Endodermal cell (in vitro differentiated cells): Measurements from ENCODE around the gene ZG16B. TPM values are rescaled to one million over a fixed set of nuclear protein-coding genes. Genes with fewer than 3 reads are reported as not detected.
A peak's percentile ranks its signal among the peaks of the same experiment; 100 is the strongest.

Source experiments
- DNase-seq: peaks from one replicate; pipeline ENCODE4 v3.0.0-alpha.2; 2017
- H3K27ac ChIP-seq: 2 replicates; pipeline ENCODE4 v1.5.1; 2013; ENCODE audit warnings: mild to moderate bottlenecking, low read depth, low read length, moderate library complexity
- H3K27me3 ChIP-seq: 2 replicates; pipeline ENCODE4 v1.6.1; 2013; ENCODE audit warnings: mild to moderate bottlenecking, low read length, moderate library complexity; ENCODE audit not compliant: insufficient read depth, control insufficient read depth, poor library complexity, severe bottlenecking
- H3K36me3 ChIP-seq: 2 replicates; pipeline ENCODE4 v1.7.0; 2013; ENCODE audit warnings: mild to moderate bottlenecking, low read length, moderate library complexity; ENCODE audit not compliant: control insufficient read depth, insufficient read depth
- H3K4me1 ChIP-seq: one replicate; pipeline ENCODE4 v1.7.0; 2013; ENCODE audit warnings: low read length; ENCODE audit not compliant: control insufficient read depth, insufficient read depth
- H3K4me3 ChIP-seq: 2 replicates; pipeline ENCODE4 v1.5.1; 2013; ENCODE audit warnings: mild to moderate bottlenecking, low read length, moderate library complexity
- H3K9ac ChIP-seq: 2 replicates; pipeline ENCODE4 v1.6.1; 2013; ENCODE audit warnings: mild to moderate bottlenecking, low read length, moderate library complexity; ENCODE audit not compliant: poor library complexity, severe bottlenecking; ENCODE audit errors: extremely low read depth
- H3K9me3 ChIP-seq: 2 replicates; pipeline ENCODE4 v1.6.1; 2013; ENCODE audit warnings: mild to moderate bottlenecking, low read length, moderate library complexity; ENCODE audit not compliant: control insufficient read depth
- H3K27ac Mint-ChIP-seq: 2 replicates; pipeline ENCODE4 v1.8.0; 2020; ENCODE audit warnings: mixed read lengths
- H3K27me3 Mint-ChIP-seq: 2 replicates; pipeline ENCODE4 v1.8.0; 2021; ENCODE audit warnings: mild to moderate bottlenecking, mixed read lengths; ENCODE audit not compliant: insufficient read depth
- H3K36me3 Mint-ChIP-seq: 2 replicates; pipeline ENCODE4 v1.8.0; 2020; ENCODE audit warnings: low read depth, mixed read lengths
- H3K4me1 Mint-ChIP-seq: 2 replicates; pipeline ENCODE4 v1.8.0; 2020; ENCODE audit warnings: mixed read lengths
- H3K4me3 Mint-ChIP-seq: 2 replicates; pipeline ENCODE4 v1.8.0; 2020; ENCODE audit warnings: mild to moderate bottlenecking, moderate library complexity, mixed read lengths
- H3K9me3 Mint-ChIP-seq: 2 replicates; pipeline ENCODE4 v1.8.0; 2020; ENCODE audit warnings: mild to moderate bottlenecking, mixed read lengths
- WGBS, 2 experiments: methylation state at CpG; one replicate each; pipeline versions ENCODE4 v1.1.5 to v1.1.7; 2013; ENCODE audit warnings: missing lambda C conversion rate in 2 of 2, mixed read lengths in 1 of 2; ENCODE audit not compliant: insufficient coverage in 1 of 2, insufficient read length in 1 of 2; 5-methylcytosine and 5-hydroxymethylcytosine counted together
- total RNA-seq, 2 donors: library from RNA; stranded (reverse); fragmentation: NEBNext Ultra II Directional in 1 of 2; extraction: Animal tissue kit (Norgen Biotek cat#: 25700) in 1 of 2; gene quantifications; 2 replicates in 1 of 2; 3 replicates in 1 of 2; pipeline ENCODE4 v1.2.1, GENCODE V29; 2021
- TF ChIP-seq, protein P1 (sequence below): fragments of 200-600 bp; sonication (generic); conservative IDR thresholded peaks from 2 replicates; pipeline ENCODE4 v1.5.0; 2021; ENCODE audit warnings: antibody characterized with exemption, mild to moderate bottlenecking

Gene ZG16B
- total RNA-seq, 2 donors from 2014 or later, result not detected

DNA sequence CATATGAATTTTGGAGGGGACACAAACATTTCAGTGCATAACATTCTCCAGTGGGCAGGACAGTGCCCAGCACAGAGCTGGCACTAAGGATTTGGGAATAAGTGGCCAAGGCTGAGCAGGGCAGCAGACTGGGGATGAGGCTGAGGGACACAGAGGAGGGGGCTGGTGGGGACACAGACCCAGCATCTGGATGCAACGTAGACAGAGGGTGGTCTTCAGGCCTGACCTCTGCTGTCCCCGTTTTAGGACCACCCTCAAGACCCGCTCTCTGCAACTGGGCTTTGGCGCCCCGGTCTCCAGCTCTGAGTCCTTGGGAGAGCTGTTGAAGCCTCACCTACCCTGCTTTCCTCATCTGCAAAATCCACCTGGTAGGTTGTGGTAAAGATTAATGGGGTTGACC lies 39.5 kb upstream of the ZG16B start:
- Mint-ChIP-seq H3K9me3 (no peaks in the 10 kb centered on the region), H3K27me3 (peaks cover 20% of the 10 kb centered on the region), H3K36me3 (no peaks in the 10 kb centered on the region), H3K4me3 (no peak overlapping the region), H3K27ac (no peak overlapping the region), H3K4me1 (peaks cover 6% of the 10 kb centered on the region)
- peak; percentile 23 for DNase-seq
- Histone ChIP-seq H3K4me3 (no peak overlapping the region), H3K36me3 (no peaks in the 10 kb centered on the region), H3K9ac (no peak overlapping the region), H3K9me3 (no peaks in the 10 kb centered on the region), H3K27ac (no peak overlapping the region), H3K27me3 (peaks cover 14% of the 10 kb centered on the region), H3K4me1 (no peaks in the 10 kb centered on the region)
- WGBS, 2 experiments, result 93% methylated on average over 3 to 5 of the region's 5 CpGs
- TF ChIP-seq, protein P1, sequence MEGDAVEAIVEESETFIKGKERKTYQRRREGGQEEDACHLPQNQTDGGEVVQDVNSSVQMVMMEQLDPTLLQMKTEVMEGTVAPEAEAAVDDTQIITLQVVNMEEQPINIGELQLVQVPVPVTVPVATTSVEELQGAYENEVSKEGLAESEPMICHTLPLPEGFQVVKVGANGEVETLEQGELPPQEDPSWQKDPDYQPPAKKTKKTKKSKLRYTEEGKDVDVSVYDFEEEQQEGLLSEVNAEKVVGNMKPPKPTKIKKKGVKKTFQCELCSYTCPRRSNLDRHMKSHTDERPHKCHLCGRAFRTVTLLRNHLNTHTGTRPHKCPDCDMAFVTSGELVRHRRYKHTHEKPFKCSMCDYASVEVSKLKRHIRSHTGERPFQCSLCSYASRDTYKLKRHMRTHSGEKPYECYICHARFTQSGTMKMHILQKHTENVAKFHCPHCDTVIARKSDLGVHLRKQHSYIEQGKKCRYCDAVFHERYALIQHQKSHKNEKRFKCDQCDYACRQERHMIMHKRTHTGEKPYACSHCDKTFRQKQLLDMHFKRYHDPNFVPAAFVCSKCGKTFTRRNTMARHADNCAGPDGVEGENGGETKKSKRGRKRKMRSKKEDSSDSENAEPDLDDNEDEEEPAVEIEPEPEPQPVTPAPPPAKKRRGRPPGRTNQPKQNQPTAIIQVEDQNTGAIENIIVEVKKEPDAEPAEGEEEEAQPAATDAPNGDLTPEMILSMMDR, result no peak

DNA sequence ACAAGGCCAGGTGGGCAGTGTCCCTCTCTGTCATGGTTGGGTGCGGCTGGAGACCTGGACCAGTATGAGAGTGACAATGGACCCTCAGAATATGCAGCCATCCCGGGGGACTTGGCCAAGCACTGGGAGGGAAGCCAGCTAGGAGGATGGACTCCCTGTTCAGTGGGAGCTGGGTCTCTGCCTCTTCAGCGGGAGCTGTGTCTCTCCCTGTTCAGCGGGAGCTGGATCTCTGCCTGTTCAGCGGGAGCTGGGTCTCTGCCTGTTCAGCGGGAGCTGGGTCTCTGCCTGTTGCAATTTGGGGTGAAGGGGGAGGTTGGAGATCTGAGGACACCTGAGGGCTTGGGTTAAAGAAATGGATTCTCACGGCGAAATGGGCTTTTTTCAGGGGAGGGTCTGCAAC lies 38.9 kb upstream of the ZG16B start:
- no peaks in the 10 kb centered on the region for H3K36me3 ChIP-seq
- no peaks in the 10 kb centered on the region for H3K9me3 ChIP-seq
- no peaks in the 10 kb centered on the region for H3K4me1 ChIP-seq
- Mint-ChIP-seq H3K4me3 (no peak overlapping the region), H3K27ac (no peak overlapping the region), H3K9me3 (no peaks in the 10 kb centered on the region), H3K4me1 (peaks cover 6% of the 10 kb centered on the region), H3K36me3 (no peaks in the 10 kb centered on the region), H3K27me3 (peaks cover 18% of the 10 kb centered on the region)
- peak; percentile 29 for DNase-seq
- TF ChIP-seq, protein P1, result no peak
- no peak overlapping the region for H3K27ac ChIP-seq
- no peak overlapping the region for H3K4me3 ChIP-seq
- no peak overlapping the region for H3K9ac ChIP-seq
- H3K27me3 ChIP-seq, result peaks cover 8% of the 10 kb centered on the region
- WGBS, 2 experiments, result 91 to 92% methylated on average over 6 to 8 of the region's 8 CpGs

DNA sequence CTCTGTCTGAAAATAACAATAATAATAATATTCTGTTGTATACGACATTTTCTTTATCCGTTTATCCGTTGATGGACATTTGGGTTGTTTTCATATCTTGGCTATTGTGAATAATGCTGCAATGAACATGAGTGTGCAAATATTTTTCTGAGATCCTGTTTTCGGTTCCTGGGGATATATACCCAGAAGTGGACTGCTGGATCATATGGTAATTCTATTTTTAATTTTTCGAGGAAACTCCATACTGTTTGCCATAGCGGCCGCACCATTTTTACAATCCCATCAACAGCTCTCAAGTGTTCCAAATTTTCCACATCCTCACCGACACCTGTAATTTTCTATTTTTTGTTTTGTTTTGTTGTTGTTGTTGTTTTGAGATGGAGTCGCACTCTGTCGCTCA lies 37.2 kb upstream of the ZG16B start:
- H3K27me3 Mint-ChIP-seq, result peaks cover 16% of the 10 kb centered on the region
- Histone ChIP-seq H3K4me1 (no peaks in the 10 kb centered on the region), H3K27me3 (peaks cover 8% of the 10 kb centered on the region), H3K9ac (no peak overlapping the region), H3K4me3 (no peak overlapping the region), H3K9me3 (no peaks in the 10 kb centered on the region), H3K36me3 (no peaks in the 10 kb centered on the region), H3K27ac (no peak overlapping the region)
- H3K9me3 Mint-ChIP-seq, result no peaks in the 10 kb centered on the region
- H3K27ac Mint-ChIP-seq, result no peak overlapping the region
- 93 to 100% methylated on average over 5 to 9 of the region's 10 CpGs for WGBS, 2 experiments
- H3K36me3 Mint-ChIP-seq, result no peaks in the 10 kb centered on the region
- TF ChIP-seq, protein P1, result no peak
- H3K4me3 Mint-ChIP-seq, result no peak overlapping the region
- peaks cover 6% of the 10 kb centered on the region for H3K4me1 Mint-ChIP-seq
- no peak for DNase-seq
